ENCODE data around the gene UCP2.

GRCh38 chr11:73977856-73978519, 4.7 kb downstream of the UCP2 start:
- no peak for TF ChIP-seq CTCF (IDR thresholded peaks at IDR 0.05; ENCODE audit: low read depth, low read length)
- TF ChIP-seq MAX (IDR thresholded peaks at IDR 0.05; ENCODE audit: low read depth, low read length): no peak
- no peak for TF ChIP-seq POLR2A (IDR thresholded peaks at IDR 0.05; ENCODE audit: extremely low read depth, insufficient read length)

Measured in NB4 (cell line).